Astrocyte of the cerebellum (primary cell): ENCODE measurements around the gene PANK2.

ENCODE experiments used
- DNase-seq: peaks from one replicate; pipeline ENCODE4 v3.0.0-alpha.2; 2011; ENCODE audit warnings: low read depth
- H3K4me3 ChIP-seq: 2 replicates; pipeline ENCODE4 v1.5.1; 2011; ENCODE audit warnings: mild to moderate bottlenecking, low read depth, low read length, moderate library complexity
- in situ Hi-C: cut with HindIII; loops from 2 replicates; pipeline ENCODE4 v1.10.0; 2017; ENCODE audit warnings: low sequenced_read_pairs
- TF ChIP-seq, protein P1 (sequence below): IDR thresholded peaks from 2 replicates; pipeline ENCODE4 v1.5.1; 2012; ENCODE audit warnings: low read length, low read depth, moderate library complexity, mild to moderate bottlenecking; ENCODE audit errors: missing control alignments

The PANK2 gene

DNA sequence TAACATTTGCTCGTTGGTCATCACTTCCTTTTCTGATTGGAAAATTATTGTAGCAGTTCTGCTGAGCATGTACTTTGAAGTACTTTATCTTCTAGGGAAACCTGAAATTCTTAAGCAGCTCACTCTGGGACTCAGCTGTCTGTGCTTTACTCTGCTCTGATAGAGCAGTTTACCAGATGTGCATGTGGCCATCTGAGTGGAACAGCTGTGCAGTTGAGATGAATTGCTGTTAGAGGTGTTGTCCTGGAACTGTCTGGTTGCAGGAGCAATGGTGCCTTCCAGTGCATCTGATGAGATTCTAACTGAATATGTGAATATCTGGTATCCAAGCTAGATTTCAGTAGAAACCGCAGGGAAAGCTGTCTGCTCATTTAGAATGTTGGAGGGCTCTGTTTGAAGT, 27.2 kb downstream of the PANK2 start:
- TF ChIP-seq, protein P1, sequence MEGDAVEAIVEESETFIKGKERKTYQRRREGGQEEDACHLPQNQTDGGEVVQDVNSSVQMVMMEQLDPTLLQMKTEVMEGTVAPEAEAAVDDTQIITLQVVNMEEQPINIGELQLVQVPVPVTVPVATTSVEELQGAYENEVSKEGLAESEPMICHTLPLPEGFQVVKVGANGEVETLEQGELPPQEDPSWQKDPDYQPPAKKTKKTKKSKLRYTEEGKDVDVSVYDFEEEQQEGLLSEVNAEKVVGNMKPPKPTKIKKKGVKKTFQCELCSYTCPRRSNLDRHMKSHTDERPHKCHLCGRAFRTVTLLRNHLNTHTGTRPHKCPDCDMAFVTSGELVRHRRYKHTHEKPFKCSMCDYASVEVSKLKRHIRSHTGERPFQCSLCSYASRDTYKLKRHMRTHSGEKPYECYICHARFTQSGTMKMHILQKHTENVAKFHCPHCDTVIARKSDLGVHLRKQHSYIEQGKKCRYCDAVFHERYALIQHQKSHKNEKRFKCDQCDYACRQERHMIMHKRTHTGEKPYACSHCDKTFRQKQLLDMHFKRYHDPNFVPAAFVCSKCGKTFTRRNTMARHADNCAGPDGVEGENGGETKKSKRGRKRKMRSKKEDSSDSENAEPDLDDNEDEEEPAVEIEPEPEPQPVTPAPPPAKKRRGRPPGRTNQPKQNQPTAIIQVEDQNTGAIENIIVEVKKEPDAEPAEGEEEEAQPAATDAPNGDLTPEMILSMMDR: no peak
- no peak for DNase-seq
- in situ Hi-C loops: no loop called here
- no peak overlapping the region for H3K4me3 ChIP-seq

DNA sequence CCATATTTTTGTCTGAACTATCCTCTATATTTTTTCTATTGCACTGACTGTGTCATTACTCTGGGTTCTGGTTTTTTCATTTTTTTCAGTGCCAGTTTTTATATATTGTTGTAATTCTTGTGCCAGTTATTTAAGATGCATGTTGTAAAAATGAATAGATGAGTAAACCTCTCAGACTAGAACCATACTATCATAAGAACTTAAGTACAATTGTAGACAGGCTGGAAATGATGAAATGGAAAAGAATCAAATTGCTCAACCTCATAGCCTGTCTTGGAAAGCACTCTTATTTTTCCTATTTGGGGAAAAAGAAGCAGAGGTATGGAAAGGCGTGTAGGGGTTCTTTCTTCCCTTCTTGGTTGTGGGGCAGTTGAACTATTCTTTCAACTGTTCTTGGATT, 30.2 kb downstream of the PANK2 start:
- in situ Hi-C loops: no loop called here
- TF ChIP-seq, protein P1: no peak
- DNase-seq: no peak
- H3K4me3 ChIP-seq: no peak overlapping the region

GRCh38 chr20:3922223-3922982, 33.2 kb downstream of the PANK2 start:
- no peak for DNase-seq
- no peak overlapping the region for H3K4me3 ChIP-seq
- TF ChIP-seq, protein P1: no peak
- in situ Hi-C loops: no loop called here

DNA sequence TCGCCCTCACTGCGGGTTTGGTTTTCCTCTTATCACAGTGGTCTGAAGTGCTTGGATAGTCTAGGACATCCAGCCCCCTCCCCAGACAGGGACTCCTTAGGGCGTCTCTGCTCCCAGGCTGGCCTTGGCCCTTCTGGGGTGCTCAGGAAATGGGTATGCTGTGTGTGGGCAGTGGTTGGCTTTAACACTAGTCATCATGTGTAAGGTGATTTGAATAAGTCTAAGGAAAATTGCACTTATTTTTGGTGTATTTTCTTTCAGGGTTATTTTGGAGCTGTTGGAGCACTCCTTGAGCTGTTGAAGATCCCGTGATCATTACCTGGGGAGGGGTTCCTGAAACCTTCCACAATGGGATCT, 33.8 kb downstream of the PANK2 start:
- TF ChIP-seq, protein P1: no peak
- no peak for DNase-seq
- no peak overlapping the region for H3K4me3 ChIP-seq
- in situ Hi-C loops: no loop called here

DNA sequence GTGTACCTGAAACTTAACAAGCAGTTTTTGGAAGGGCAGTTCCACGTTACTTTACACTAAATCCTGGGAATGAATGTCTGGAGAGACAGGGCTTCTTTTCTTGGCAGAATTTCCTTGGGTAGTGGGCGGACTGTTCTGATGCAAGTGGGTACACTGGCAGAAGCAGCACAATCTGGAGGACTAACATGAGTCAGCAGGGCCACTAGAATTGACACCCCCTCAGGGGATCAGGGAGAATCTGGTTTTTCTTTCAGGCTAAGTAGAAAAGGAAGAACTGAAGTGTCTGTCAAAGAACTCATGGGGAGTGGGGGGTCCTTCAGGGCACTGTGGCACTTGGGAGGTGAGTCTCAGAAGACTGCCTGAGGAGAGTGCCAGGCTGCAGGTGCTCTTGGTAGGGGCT, 34.6 kb downstream of the PANK2 start:
- in situ Hi-C loops: no loop called here
- TF ChIP-seq, protein P1: no peak
- no peak for DNase-seq
- H3K4me3 ChIP-seq: no peak overlapping the region

DNA sequence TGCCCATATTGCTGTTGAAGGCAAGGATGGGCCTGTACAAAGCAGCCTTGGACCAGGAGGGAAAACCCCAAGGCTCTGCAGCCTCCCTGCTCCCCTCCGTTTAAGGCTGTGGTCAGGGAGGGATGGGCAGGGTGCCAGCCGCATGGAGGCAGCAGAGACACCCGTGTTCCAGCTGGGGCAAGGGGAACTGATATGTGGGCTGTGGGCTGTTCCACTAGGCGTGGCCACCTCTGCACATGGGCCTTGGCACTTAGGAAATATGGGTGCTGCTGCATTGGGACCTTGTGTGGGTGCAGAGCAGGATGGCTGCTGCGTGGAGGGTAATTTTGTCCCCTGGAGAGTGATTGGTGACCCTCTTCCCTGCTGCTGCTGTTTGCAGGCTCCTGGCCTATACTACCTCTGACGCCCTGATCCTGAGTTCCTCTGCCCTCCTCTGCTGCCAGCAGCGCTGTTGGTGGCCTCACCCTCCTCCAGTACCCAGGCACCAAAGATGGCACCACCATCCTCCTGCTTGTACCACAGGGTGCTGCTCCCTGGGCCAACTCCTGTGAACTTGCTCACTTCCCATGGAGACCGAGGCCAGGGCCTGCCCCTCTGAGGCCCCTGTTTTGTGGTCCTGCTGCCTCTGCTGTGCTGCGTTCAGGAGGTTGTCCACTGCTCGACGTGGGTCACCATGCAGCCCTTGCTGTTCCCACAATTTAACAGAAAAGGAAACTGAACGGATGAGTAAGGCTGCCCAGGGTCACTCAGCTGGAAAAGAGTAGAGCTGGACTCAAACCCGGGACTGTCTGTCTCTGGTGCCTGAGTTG, 35.3 kb downstream of the PANK2 start:
- TF ChIP-seq, protein P1: no peak
- in situ Hi-C loops: no loop called here
- no peak overlapping the region for H3K4me3 ChIP-seq
- DNase-seq: no peak
